Measurements from ENCODE around the gene CCDC78.

DNA sequence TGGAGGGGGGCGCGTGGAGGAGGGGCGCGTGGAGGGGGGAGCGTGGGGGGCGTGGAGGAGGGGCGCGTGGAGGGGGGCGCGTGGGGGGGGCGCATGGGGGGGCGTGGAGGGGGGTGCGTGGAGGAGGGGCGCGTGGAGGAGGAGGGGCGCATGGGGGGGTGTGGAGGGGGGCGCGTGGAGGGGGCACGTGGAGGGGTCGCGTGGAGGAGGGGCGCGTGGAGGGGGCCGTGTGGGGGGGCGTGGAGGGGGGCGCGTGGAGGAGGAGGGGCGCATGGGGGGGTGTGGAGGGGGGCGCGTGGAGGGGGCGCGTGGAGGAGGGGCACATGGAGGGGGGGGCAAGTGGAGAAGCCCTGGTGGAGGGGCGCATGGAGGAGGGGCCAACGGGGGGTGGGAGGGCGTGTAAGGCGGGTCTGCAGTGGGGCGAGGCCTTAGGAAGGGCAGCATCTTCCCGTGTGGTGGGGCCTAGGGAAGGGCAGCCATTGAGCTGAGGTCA lies 41.5 kb upstream of the CCDC78 start:
- no peak for TF ChIP-seq CTCF (conservative IDR thresholded peaks at IDR 0.05; ENCODE audit: low read depth in 2 of 2)
- no peak for TF ChIP-seq EZH2phosphoT487 (IDR thresholded peaks at IDR 0.05; ENCODE audit: unreplicated experiment)
- TF ChIP-seq POLR2AphosphoS5 (IDR thresholded peaks at IDR 0.05; ENCODE audit: low read depth) = no peak

Data from GM23338 (cell line).